Activated CD4-positive, alpha-beta T cell treated with anti-CD3 and anti-CD28 coated beads, Interleukin-2, amount 10 ng/mL, durations not matched to agents 7 days and 5 days (primary cell): ENCODE data around the gene FSTL4. TPM values are rescaled to one million over a fixed set of nuclear protein-coding genes. Genes with fewer than 3 reads are reported as not detected.
A peak's percentile ranks its signal among the peaks of the same experiment; 100 is the strongest.

ENCODE experiments used
- CTCF ChIA-PET: fragments of 350-600 bp; sonication (Branson Sonifier 250); formaldehyde crosslinking; loops from one replicate; lab custom pipeline; 2021; ENCODE audit warnings: antibody characterized with exemption; lab: Charles Lee
- POLR2A ChIA-PET: fragments of 350-600 bp; sonication (Branson Sonifier 250); formaldehyde crosslinking; loops from one replicate; lab custom pipeline; 2021; ENCODE audit warnings: antibody characterized with exemption; lab: Charles Lee
- DNase-seq: peaks from one replicate; pipeline ENCODE4 v3.0.0-alpha.2; 2020
- H3K27ac Mint-ChIP-seq: one replicate; pipeline ENCODE4 v1.8.0; 2021; ENCODE audit warnings: mild to moderate bottlenecking, moderate library complexity, mixed read lengths
- H3K27me3 Mint-ChIP-seq: one replicate; pipeline ENCODE4 v1.8.0; 2021; ENCODE audit warnings: mixed read lengths
- H3K36me3 Mint-ChIP-seq: one replicate; pipeline ENCODE4 v1.8.0; 2021; ENCODE audit warnings: low read depth, mixed read lengths
- H3K4me1 Mint-ChIP-seq: one replicate; pipeline ENCODE4 v1.8.0; 2021; ENCODE audit warnings: mixed read lengths
- H3K4me3 Mint-ChIP-seq: one replicate; pipeline ENCODE4 v1.8.0; 2021; ENCODE audit warnings: mild to moderate bottlenecking, moderate library complexity, mixed read lengths
- H3K9me3 Mint-ChIP-seq: one replicate; pipeline ENCODE4 v1.8.0; 2021; ENCODE audit warnings: mixed read lengths
- total RNA-seq, 2 experiments: library from RNA; stranded (reverse); gene quantifications; one replicate each; pipeline ENCODE4 v1.2.3, GENCODE V29; 2021

FSTL4 gene
- total RNA-seq, 2 experiments from 2014 or later: not detected

- CTCF ChIA-PET: interaction anchor here (1.2 kb wide), 1 partner anchor 8 kb away, joined by 3 read pairs; no protein-coding TSS in a partner anchor
- no peaks in the 10 kb centered on the region for H3K27me3 Mint-ChIP-seq
- H3K27ac Mint-ChIP-seq: no peak overlapping the region
- no peaks in the 10 kb centered on the region for H3K4me1 Mint-ChIP-seq
- DNase-seq: no peak
- POLR2A ChIA-PET: no interaction called here
- no peak overlapping the region for H3K4me3 Mint-ChIP-seq
- H3K9me3 Mint-ChIP-seq: no peaks in the 10 kb centered on the region
- H3K36me3 Mint-ChIP-seq: no peaks in the 10 kb centered on the region
Measured at GRCh38 chr5:133317558-133317957, 294.8 kb downstream of the FSTL4 start.

GRCh38 chr5:133316346-133317343, 295.7 kb downstream of the FSTL4 start:
- H3K27ac Mint-ChIP-seq: no peak overlapping the region

DNA sequence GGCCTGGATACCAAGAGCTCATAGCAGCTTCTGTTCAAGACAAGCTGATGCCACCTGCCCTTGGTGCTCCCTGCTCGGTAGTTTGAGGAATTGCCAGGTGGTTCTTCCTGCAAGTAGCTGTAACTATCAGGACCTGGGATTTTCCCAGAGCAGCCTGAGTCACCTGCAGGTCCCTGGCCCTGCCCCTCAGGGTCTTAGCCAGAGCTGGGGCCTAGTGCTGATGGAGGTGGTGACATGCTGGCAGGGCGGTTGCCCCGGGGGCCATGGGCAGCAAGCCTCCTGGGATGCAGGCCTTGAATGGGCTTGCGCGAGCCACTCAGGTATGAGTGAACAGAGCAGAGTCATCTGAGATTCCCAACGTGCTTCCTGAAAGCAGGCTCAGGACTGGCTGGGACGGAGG, 298.3 kb downstream of the FSTL4 start:
- no peak for DNase-seq
- POLR2A ChIA-PET: no interaction called here
- H3K36me3 Mint-ChIP-seq: no peaks in the 10 kb centered on the region
- no peak overlapping the region for H3K27ac Mint-ChIP-seq
- no peaks in the 10 kb centered on the region for H3K4me1 Mint-ChIP-seq
- no peak overlapping the region for H3K4me3 Mint-ChIP-seq
- no peaks in the 10 kb centered on the region for H3K27me3 Mint-ChIP-seq
- CTCF ChIA-PET: interaction anchor here (0.5 to 1.2 kb wide), 2 partner anchors 10 to 21 kb away, joined by 3 to 5 read pairs; no protein-coding TSS in a partner anchor
- no peaks in the 10 kb centered on the region for H3K9me3 Mint-ChIP-seq

More at GRCh38 chr5:133316346-133317343, 295.7 kb downstream of the FSTL4 start:
- no peak for DNase-seq
- Mint-ChIP-seq H3K4me1 (no peaks in the 10 kb centered on the region), H3K9me3 (no peaks in the 10 kb centered on the region), H3K4me3 (no peak overlapping the region), H3K36me3 (no peaks in the 10 kb centered on the region), H3K27me3 (no peaks in the 10 kb centered on the region)
- CTCF ChIA-PET: interaction anchor here (1.4 kb wide), 1 partner anchor 10 kb away, joined by 3 read pairs; no protein-coding TSS in a partner anchor
- POLR2A ChIA-PET: no interaction called here

DNA sequence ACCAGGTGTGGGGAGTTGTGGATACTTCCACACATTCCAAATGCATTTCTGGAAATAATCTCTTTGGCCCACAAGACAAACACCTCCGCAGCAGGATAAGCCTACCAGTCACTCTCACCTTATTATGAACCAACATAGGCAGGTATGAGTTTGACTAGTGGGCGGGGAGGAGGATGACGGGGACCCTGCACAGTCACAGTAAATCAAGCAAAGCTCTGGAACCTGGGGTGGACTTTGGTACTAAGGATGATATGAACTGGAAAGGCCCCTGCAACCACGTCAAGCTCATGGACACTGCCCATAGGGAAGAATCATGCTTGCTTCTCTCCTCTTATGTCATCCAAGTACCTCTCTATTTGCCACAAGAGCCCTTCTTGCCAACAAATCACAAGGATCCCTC, 301.2 kb downstream of the FSTL4 start:
- Mint-ChIP-seq H3K9me3 (no peaks in the 10 kb centered on the region), H3K4me3 (no peak overlapping the region), H3K27ac (no peak overlapping the region), H3K36me3 (no peaks in the 10 kb centered on the region), H3K4me1 (no peaks in the 10 kb centered on the region), H3K27me3 (peaks cover 3% of the 10 kb centered on the region)
- POLR2A ChIA-PET: no interaction called here
- no peak for DNase-seq
- CTCF ChIA-PET: interaction anchor here (1.4 to 3.8 kb wide), 2 partner anchors 14 to 15 kb away, joined by 3 to 11 read pairs; no protein-coding TSS in a partner anchor

GRCh38 chr5:133309984-133310621, 302.2 kb downstream of the FSTL4 start:
- H3K4me1 Mint-ChIP-seq: no peaks in the 10 kb centered on the region
- H3K4me3 Mint-ChIP-seq: no peak overlapping the region
- no peak for DNase-seq
- POLR2A ChIA-PET: interaction anchor here (0.6 kb wide), 1 partner anchor 385 kb away, joined by 3 read pairs; no protein-coding TSS in a partner anchor
- peaks cover 3% of the 10 kb centered on the region for H3K27me3 Mint-ChIP-seq
- H3K36me3 Mint-ChIP-seq: no peaks in the 10 kb centered on the region
- CTCF ChIA-PET: interaction anchor here (1.1 to 3.8 kb wide), 4 partner anchors 8 to 15 kb away, joined by 3 to 11 read pairs (median 3); no protein-coding TSS in a partner anchor
- H3K9me3 Mint-ChIP-seq: no peaks in the 10 kb centered on the region
- H3K27ac Mint-ChIP-seq: no peak overlapping the region

DNA sequence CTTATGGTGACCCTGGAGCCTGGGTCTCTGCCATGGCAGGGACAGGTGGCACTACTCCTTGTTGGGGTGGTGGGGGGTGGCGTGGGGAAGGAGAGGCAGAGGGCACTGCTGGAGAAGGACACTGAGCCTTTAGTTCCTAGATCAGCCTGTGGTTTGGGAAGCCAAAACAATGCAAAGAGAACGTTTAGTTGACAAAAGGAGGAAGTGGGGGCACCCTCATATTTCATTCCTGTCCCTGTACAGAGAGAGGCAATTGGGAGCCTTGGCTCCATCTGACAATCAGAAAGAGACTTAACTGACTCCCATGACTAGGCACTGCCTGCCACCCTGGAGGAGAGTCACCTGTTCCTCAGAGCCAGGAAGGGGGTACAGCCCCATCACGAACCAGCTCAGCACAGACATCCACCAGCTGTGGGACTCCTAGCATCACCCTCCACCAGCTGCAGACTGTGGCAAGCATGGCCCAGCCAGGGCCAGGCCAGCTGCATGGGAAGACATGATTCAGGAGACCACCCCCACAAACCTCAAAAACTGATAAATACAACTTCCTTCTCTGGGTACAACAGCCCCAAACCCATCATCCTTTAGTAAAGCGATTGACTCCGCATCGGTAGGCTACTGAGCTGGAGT, 303.1 kb downstream of the FSTL4 start:
- no peaks in the 10 kb centered on the region for H3K36me3 Mint-ChIP-seq
- DNase-seq: no peak
- H3K27me3 Mint-ChIP-seq: peaks cover 3% of the 10 kb centered on the region
- H3K27ac Mint-ChIP-seq: no peak overlapping the region
- H3K4me3 Mint-ChIP-seq: no peak overlapping the region
- no peaks in the 10 kb centered on the region for H3K9me3 Mint-ChIP-seq
- POLR2A ChIA-PET: no interaction called here
- no peaks in the 10 kb centered on the region for H3K4me1 Mint-ChIP-seq
- CTCF ChIA-PET: interaction anchor here (1.1 to 3.8 kb wide), 3 partner anchors 8 to 16 kb away, joined by 3 to 11 read pairs (median 3); no protein-coding TSS in a partner anchor

GRCh38 chr5:133307275-133307674, 305.1 kb downstream of the FSTL4 start:
- no peaks in the 10 kb centered on the region for H3K36me3 Mint-ChIP-seq
- H3K4me3 Mint-ChIP-seq: no peak overlapping the region
- no peak for DNase-seq
- H3K27ac Mint-ChIP-seq: no peak overlapping the region
- CTCF ChIA-PET: interaction anchor here (1.4 to 1.7 kb wide), 2 partner anchors 12 to 49 kb away, joined by 3 to 4 read pairs; no protein-coding TSS in a partner anchor
- peaks cover 3% of the 10 kb centered on the region for H3K27me3 Mint-ChIP-seq
- no peaks in the 10 kb centered on the region for H3K9me3 Mint-ChIP-seq
- POLR2A ChIA-PET: no interaction called here
- no peaks in the 10 kb centered on the region for H3K4me1 Mint-ChIP-seq

DNA sequence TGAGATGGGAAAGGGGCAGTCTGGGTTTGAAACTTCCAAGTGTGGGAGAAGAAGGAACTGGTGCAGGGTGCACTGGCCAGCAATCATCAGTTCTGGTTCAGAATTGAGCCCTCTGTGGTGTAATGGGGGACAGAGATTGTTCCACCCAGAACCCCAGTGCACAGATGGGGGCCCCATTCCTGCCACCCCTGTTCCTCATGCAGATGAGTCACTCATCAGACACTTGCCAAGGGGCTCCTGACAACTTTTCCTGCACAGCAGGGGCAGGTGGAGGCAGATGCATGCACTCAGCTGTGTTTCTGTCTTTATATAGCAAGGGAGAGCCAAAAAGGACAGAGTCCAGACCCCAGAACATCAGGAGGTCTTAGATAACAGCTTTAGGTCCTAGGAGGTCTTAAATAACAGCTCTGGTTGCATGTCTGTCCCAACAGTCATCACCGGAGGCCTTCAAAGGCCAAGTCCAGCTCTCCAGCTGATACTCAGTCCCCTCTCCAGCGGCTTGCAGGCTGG, 307.6 kb downstream of the FSTL4 start:
- no peaks in the 10 kb centered on the region for H3K9me3 Mint-ChIP-seq
- ChIA-PET CTCF (interaction anchor here (1.2 to 1.6 kb wide), 4 partner anchors 10 to 20 kb away, joined by 3 to 5 read pairs (median 3); no protein-coding TSS in a partner anchor), POLR2A (no interaction called here)
- H3K4me1 Mint-ChIP-seq: peaks cover 1% of the 10 kb centered on the region
- peaks cover 3% of the 10 kb centered on the region for H3K27me3 Mint-ChIP-seq
- no peak for DNase-seq
- no peak overlapping the region for H3K4me3 Mint-ChIP-seq
- H3K27ac Mint-ChIP-seq: no peak overlapping the region
- no peaks in the 10 kb centered on the region for H3K36me3 Mint-ChIP-seq

GRCh38 chr5:133304178-133304577, 308.2 kb downstream of the FSTL4 start:
- DNase-seq: no peak
- Mint-ChIP-seq H3K9me3 (no peaks in the 10 kb centered on the region), H3K27ac (no peak overlapping the region), H3K27me3 (peaks cover 3% of the 10 kb centered on the region), H3K36me3 (no peaks in the 10 kb centered on the region), H3K4me3 (no peak overlapping the region), H3K4me1 (peaks cover 1% of the 10 kb centered on the region)
- CTCF ChIA-PET: interaction anchor here (1.2 to 1.6 kb wide), 4 partner anchors 10 to 21 kb away, joined by 3 to 5 read pairs (median 3); no protein-coding TSS in a partner anchor
- POLR2A ChIA-PET: no interaction called here

GRCh38 chr5:133303298-133303697, 309.0 kb downstream of the FSTL4 start:
- ChIA-PET CTCF (interaction anchor here (0.8 to 1.5 kb wide), 3 partner anchors 11 to 658 kb away, joined by 3 read pairs; no protein-coding TSS in a partner anchor), POLR2A (no interaction called here)
- no peak for DNase-seq
- Mint-ChIP-seq H3K4me1 (peaks cover 7% of the 10 kb centered on the region), H3K9me3 (no peaks in the 10 kb centered on the region), H3K27ac (no peak overlapping the region), H3K36me3 (no peaks in the 10 kb centered on the region), H3K4me3 (no peak overlapping the region), H3K27me3 (no peaks in the 10 kb centered on the region)

- CTCF ChIA-PET: no interaction called here
- H3K4me3 Mint-ChIP-seq: no peak overlapping the region
- H3K9me3 Mint-ChIP-seq: no peaks in the 10 kb centered on the region
- no peak overlapping the region for H3K27ac Mint-ChIP-seq
- peaks cover 10% of the 10 kb centered on the region for H3K4me1 Mint-ChIP-seq
- POLR2A ChIA-PET: no interaction called here
- H3K36me3 Mint-ChIP-seq: no peaks in the 10 kb centered on the region
- DNase-seq: no peak
- H3K27me3 Mint-ChIP-seq: no peaks in the 10 kb centered on the region
Measured at GRCh38 chr5:133299728-133300127, 312.6 kb downstream of the FSTL4 start.

- POLR2A ChIA-PET: no interaction called here
Measured at GRCh38 chr5:133299021-133299420, 313.3 kb downstream of the FSTL4 start.

More at GRCh38 chr5:133299021-133299420, 313.3 kb downstream of the FSTL4 start:
- Mint-ChIP-seq H3K9me3 (no peaks in the 10 kb centered on the region), H3K4me3 (no peak overlapping the region), H3K27ac (peak overlapping the region; percentile 10), H3K36me3 (no peaks in the 10 kb centered on the region), H3K4me1 (peaks cover 10% of the 10 kb centered on the region), H3K27me3 (no peaks in the 10 kb centered on the region)
- CTCF ChIA-PET: interaction anchor here (1.0 to 1.6 kb wide), 2 partner anchors 14 to 31 kb away, joined by 3 read pairs; no protein-coding TSS in a partner anchor
- no peak for DNase-seq
